LNCaP clone FGC (cell line): ENCODE data around the gene TBPL2.
"Not testable (repeated sequence)": the region's sequence is repeated elsewhere in the genome, so short reads cannot be mapped to it uniquely, and the experiment has no call there.

Source experiments
- DNase-seq: peaks from one replicate; pipeline ENCODE4 v3.0.0-alpha.2; 2011; ENCODE audit warnings: low read depth
- H3K4me3 ChIP-seq: 2 replicates; pipeline ENCODE4 v1.5.1; 2011; ENCODE audit warnings: mild to moderate bottlenecking, low read depth, low read length, control low read depth
- CTCF ChIP-seq: IDR thresholded peaks from 2 replicates; pipeline ENCODE4 v1.5.1; 2012; ENCODE audit warnings: mild to moderate bottlenecking; ENCODE audit not compliant: control insufficient read depth, insufficient read depth; ENCODE audit errors: extremely low read depth

Gene TBPL2

GRCh38 chr14:55432628-55433027 lies 7.8 kb downstream of the TBPL2 start:
- DNase-seq, result no peak
- H3K4me3 ChIP-seq, result no peak overlapping the region
- no peak for TF ChIP-seq CTCF

DNA sequence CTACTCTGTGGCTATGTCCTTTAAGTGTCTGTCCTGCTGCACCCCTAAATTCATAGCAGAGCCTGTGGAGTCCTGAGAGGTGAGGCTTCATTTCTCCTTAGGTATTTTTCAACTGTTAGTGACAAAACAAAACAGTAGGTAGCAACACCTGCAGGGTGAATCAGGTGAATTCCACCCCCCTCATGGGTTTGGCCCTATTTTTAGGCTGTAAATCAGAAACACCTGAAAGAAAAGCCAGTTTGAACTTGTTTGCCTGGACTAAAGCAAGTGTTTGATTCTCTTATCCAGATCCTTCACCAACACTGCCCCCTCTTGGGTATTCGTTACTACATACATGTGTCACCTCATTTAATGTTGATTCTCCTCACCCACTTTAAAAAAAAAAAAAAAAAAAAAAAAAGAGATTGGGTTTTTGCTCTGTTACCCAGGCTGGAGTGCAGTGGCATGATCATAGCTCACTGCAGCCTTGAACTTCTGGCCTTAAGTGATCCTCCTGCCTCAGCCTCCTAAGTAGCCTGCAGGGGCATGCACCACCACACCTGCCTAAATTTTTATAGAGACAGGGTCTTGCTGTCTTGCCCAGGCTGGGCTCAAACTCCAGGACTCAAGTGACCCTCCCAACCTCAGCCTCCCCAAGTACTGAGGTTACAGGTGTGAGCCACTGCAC lies 10.3 kb downstream of the TBPL2 start:
- peak; percentile 64 for TF ChIP-seq CTCF
- DNase-seq, result peak; percentile 68
- H3K4me3 ChIP-seq, result no peak overlapping the region

DNA sequence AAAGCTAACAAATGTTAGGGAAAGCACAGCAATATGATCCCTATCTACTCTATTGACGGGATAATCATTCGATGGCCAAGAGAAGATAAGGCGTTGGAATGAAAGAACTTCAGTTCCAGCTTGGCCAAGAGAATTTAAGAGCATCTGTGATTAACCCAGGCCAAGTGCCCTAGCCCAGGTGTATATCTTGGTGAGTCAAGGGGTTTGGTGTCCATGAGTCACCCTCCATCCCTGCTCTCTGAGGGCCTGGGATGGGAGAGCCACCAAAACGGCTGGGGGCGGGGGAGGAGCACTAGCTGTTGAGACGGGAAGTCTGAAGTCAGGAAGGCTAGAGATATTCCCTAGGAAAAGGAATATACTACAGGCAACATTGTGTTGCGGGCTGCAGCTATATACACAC lies 13.0 kb downstream of the TBPL2 start:
- no peak for TF ChIP-seq CTCF
- H3K4me3 ChIP-seq, result no peak overlapping the region
- peak; percentile 39 for DNase-seq

- TF ChIP-seq CTCF, result no peak
- no peak overlapping the region for H3K4me3 ChIP-seq
- DNase-seq, result no peak
Measured at GRCh38 chr14:55426891-55427290, 13.5 kb downstream of the TBPL2 start.

GRCh38 chr14:55425091-55425490 lies 15.3 kb downstream of the TBPL2 start:
- H3K4me3 ChIP-seq, result no peak overlapping the region
- TF ChIP-seq CTCF, result no peak
- DNase-seq, result no peak

DNA sequence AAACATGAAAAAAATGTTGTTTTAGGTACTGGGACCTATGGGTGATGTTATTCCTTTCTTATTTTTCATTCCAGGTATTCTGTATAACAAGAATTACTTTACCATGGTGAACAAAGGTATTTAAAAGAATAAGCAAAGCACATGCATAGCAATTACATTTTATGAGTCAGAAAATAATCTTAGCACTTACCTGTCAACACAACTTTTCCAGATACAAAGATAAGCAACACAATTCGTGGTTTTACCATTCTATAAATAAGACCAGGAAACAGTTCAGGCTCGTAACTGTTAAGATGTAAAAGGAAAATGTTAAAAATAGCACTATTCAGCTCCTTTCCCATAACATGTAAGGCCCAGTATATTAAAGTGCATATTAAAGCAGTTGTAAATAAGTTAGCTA lies 16.4 kb downstream of the TBPL2 start:
- DNase-seq, result no peak
- H3K4me3 ChIP-seq, result no peak overlapping the region
- no peak for TF ChIP-seq CTCF

- H3K4me3 ChIP-seq, DNase-seq: not testable (repeated sequence)
Measured at GRCh38 chr14:55422338-55422737, 18.1 kb downstream of the TBPL2 start.
